BE2C (cell line): ENCODE results near the gene RAD51C.
"Not testable (repeated sequence)": the region's sequence is repeated elsewhere in the genome, so short reads cannot be mapped to it uniquely, and the experiment has no call there.

Experiments
- DNase-seq: peaks from one replicate; pipeline ENCODE4 v3.0.0-alpha.2; 2020
- H3K27me3 ChIP-seq: fragments of 250-450 bp; sonication (Bioruptor Pico); 2 replicates; pipeline ENCODE4 v1.5.1; 2020; ENCODE audit warnings: mild to moderate bottlenecking
- H3K36me3 ChIP-seq: fragments of 250-450 bp; sonication (Bioruptor Pico); 2 replicates; pipeline ENCODE4 v1.5.1; 2020; ENCODE audit warnings: mild to moderate bottlenecking
- H3K4me1 ChIP-seq: fragments of 250-450 bp; sonication (Bioruptor Pico); 2 replicates; pipeline ENCODE4 v1.5.1; 2020
- H3K4me3 ChIP-seq: 2 replicates; pipeline ENCODE4 v1.5.1; 2011; ENCODE audit warnings: low read depth, low read length
- H3K9me3 ChIP-seq: fragments of 250-450 bp; sonication (Bioruptor Pico); 2 replicates; pipeline ENCODE4 v1.5.1; 2020
- CTCF ChIP-seq: IDR thresholded peaks from 2 replicates; pipeline ENCODE4 v1.5.1; 2012; ENCODE audit warnings: mild to moderate bottlenecking, low read depth, low read length

Gene RAD51C

DNA sequence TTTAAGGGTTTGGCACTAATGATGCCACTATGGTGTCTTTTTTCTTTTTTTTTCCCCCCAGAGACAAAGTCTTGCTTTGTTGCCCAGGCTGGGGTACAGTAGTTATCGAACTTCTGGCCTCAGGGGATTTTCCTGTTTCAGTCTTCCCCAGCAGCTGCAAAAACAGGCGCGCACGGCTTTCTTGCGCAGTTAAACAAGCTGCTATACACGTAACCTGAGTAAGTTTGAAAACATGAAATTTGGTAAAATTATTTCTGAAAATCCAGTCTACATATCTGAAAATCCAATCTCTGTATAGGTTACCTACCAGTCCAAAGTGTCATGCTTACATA lies 12.4 kb upstream of the RAD51C start:
- Histone ChIP-seq H3K27me3 (peaks cover 4% of the 10 kb centered on the region; the same call in 1 of the 2 replicates), H3K9me3 (no peaks in the 10 kb centered on the region), H3K4me3 (peak overlapping the region; percentile 31), H3K4me1 (peaks cover 7% of the 10 kb centered on the region), H3K36me3 (no peaks in the 10 kb centered on the region)
- peak; percentile 72 for DNase-seq
- TF ChIP-seq CTCF: no peak

GRCh38 chr17:58684003-58684402 lies 8.4 kb upstream of the RAD51C start:
- H3K4me3 ChIP-seq: no peak overlapping the region
- H3K36me3 ChIP-seq: no peaks in the 10 kb centered on the region
- H3K4me1 ChIP-seq: peaks cover 5% of the 10 kb centered on the region
- no peak for TF ChIP-seq CTCF
- no peak for DNase-seq
- peaks cover 4% of the 10 kb centered on the region; the same call in 1 of the 2 replicates for H3K27me3 ChIP-seq
- no peaks in the 10 kb centered on the region for H3K9me3 ChIP-seq

DNA sequence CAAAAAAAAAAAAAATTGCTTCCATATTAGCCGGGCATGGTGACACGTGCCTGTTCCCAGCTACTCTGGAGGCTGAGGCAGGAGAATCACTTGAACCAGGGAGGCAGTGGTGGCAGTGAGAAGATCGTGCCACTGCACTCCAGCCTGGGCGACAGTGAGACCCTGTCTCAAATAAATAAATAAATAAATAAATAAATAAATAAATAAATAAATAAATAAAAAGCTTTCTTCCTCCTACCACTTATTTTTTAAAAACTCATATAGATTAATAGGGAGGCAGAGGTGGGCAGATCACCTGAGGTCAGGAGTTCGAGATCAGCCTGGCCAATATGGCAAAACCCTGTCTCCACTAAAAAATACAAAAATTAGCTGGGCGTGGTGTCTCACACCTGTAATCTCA lies 7.9 kb upstream of the RAD51C start:
- H3K4me1 ChIP-seq, H3K9me3 ChIP-seq, H3K4me3 ChIP-seq, DNase-seq, H3K36me3 ChIP-seq, H3K27me3 ChIP-seq: not testable (repeated sequence)

- Histone ChIP-seq H3K4me1 (no peaks in the 10 kb centered on the region), H3K9me3 (no peaks in the 10 kb centered on the region), H3K4me3 (no peak overlapping the region), H3K27me3 (no peaks in the 10 kb centered on the region), H3K36me3 (no peaks in the 10 kb centered on the region)
- no peak for DNase-seq
- TF ChIP-seq CTCF: no peak
Measured at GRCh38 chr17:58686980-58687379, 5.4 kb upstream of the RAD51C start.

GRCh38 chr17:58688521-58688920 lies 3.9 kb upstream of the RAD51C start:
- no peaks in the 10 kb centered on the region for H3K36me3 ChIP-seq
- DNase-seq: no peak
- H3K4me1 ChIP-seq: peaks cover 6% of the 10 kb centered on the region; the same call in 1 of the 2 replicates
- H3K9me3 ChIP-seq: no peaks in the 10 kb centered on the region
- no peak for TF ChIP-seq CTCF
- H3K4me3 ChIP-seq: no peak overlapping the region
- no peaks in the 10 kb centered on the region for H3K27me3 ChIP-seq

GRCh38 chr17:58690033-58690432 lies 2.4 kb upstream of the RAD51C start:
- not testable (repeated sequence) for H3K4me3 ChIP-seq, H3K4me1 ChIP-seq, H3K9me3 ChIP-seq, DNase-seq, H3K36me3 ChIP-seq, H3K27me3 ChIP-seq

DNA sequence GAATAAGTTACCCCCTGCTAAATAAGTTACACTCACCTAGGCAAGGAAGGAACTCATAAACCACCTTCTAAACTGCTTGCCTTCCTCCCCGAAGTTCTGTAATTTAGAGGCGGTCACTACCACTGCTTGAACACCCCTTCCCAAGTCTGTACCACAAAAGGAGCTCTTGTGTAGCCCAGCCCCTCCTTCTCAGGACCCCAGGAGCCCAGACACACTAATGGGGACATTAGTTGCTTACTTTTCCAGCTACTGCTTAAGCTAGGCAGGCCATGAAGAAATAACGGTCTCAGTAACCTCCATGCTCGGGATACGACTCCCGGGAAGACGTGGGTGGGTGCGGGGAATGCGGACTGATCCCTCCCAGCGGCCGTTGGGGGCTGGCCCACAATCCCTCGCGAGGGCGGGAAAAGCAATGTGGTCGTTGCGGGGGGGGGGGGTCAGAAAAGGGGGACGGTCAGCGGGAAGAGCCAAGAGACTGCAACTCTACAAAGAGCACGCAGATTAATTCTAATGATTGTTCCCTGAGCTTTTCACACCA lies 632 bp upstream of the RAD51C start, which contains the start of gene TEX14:
Gene TEX14 (minus strand): TSS at position 345 of the 538 bp plus-strand sequence. CDS start 40,044 bp downstream, outside the sequence.
- no peaks in the 10 kb centered on the region for H3K9me3 ChIP-seq
- no peak for DNase-seq
- H3K36me3 ChIP-seq: peaks cover 10% of the 10 kb centered on the region
- H3K27me3 ChIP-seq: no peaks in the 10 kb centered on the region
- peak within 1 kb of the TSS; percentile 62 for H3K4me3 ChIP-seq
- TF ChIP-seq CTCF: no peak
- peaks cover 9% of the 10 kb centered on the region; the same call in 1 of the 2 replicates for H3K4me1 ChIP-seq
